ENCODE results near the gene RHO. TPM values are rescaled to one million over a fixed set of nuclear protein-coding genes. Genes with fewer than 3 reads are reported as not detected.

RHO gene
- total and polyA plus RNA-seq, 10 of the 15 experiments (the other 5 are each of a cell fraction or from before 2014, with no cell fraction given), result not detected

DNA sequence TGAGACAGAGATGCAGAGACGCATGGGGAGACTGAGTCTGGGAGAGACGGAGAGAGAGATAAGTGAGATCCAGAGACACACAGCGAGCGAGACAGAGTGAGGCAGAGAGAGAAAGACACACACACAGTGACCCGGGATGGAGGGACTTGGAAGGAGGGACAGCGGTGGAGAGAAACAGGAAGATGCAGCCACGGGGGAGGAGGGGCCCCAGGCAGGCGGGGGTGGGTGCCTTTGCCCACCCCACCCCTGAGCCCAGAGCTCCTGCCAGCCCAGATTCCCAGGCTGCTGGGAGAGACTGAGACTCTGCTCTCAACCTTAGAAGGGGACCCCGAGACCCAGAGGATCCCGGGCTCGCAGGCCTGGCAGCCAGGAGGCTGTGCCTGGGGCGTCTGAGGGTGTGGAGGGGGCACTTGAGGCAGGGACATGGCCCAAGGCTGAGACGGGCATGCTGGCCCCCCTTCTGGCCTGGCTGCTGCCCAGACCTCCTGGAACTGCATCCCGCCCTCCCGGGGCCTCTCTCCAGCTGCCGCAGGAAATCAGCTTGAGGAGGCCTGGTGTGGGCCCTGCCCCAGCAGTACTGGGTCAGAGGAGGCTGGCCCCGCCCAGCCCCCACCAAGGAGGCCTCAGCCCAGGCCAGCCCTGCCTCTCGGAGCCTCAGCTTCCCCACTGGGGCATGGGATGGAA lies 32.6 kb downstream of the RHO start (continued):
- TF ChIP-seq, protein P1, sequence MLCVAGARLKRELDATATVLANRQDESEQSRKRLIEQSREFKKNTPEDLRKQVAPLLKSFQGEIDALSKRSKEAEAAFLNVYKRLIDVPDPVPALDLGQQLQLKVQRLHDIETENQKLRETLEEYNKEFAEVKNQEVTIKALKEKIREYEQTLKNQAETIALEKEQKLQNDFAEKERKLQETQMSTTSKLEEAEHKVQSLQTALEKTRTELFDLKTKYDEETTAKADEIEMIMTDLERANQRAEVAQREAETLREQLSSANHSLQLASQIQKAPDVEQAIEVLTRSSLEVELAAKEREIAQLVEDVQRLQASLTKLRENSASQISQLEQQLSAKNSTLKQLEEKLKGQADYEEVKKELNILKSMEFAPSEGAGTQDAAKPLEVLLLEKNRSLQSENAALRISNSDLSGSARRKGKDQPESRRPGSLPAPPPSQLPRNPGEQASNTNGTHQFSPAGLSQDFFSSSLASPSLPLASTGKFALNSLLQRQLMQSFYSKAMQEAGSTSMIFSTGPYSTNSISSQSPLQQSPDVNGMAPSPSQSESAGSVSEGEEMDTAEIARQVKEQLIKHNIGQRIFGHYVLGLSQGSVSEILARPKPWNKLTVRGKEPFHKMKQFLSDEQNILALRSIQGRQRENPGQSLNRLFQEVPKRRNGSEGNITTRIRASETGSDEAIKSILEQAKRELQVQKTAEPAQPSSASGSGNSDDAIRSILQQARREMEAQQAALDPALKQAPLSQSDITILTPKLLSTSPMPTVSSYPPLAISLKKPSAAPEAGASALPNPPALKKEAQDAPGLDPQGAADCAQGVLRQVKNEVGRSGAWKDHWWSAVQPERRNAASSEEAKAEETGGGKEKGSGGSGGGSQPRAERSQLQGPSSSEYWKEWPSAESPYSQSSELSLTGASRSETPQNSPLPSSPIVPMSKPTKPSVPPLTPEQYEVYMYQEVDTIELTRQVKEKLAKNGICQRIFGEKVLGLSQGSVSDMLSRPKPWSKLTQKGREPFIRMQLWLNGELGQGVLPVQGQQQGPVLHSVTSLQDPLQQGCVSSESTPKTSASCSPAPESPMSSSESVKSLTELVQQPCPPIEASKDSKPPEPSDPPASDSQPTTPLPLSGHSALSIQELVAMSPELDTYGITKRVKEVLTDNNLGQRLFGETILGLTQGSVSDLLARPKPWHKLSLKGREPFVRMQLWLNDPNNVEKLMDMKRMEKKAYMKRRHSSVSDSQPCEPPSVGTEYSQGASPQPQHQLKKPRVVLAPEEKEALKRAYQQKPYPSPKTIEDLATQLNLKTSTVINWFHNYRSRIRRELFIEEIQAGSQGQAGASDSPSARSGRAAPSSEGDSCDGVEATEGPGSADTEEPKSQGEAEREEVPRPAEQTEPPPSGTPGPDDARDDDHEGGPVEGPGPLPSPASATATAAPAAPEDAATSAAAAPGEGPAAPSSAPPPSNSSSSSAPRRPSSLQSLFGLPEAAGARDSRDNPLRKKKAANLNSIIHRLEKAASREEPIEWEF (IDR thresholded peaks at IDR 0.05; ENCODE audit: insufficient replicate concordance, low read depth, low read length), result no peak
- TF ChIP-seq SUZ12 (IDR thresholded peaks at IDR 0.05; ENCODE audit: unreplicated experiment), result no peak
- TF ChIP-seq EP300 (IDR thresholded peaks at IDR 0.05; ENCODE audit: borderline replicate concordance in 1 of 2, control insufficient read depth in 1 of 2, low read depth in 2 of 2, low read length in 2 of 2), result no peak
- no peak for TF ChIP-seq SREBF2 (IDR thresholded peaks at IDR 0.05; ENCODE audit: low read length)

DNA sequence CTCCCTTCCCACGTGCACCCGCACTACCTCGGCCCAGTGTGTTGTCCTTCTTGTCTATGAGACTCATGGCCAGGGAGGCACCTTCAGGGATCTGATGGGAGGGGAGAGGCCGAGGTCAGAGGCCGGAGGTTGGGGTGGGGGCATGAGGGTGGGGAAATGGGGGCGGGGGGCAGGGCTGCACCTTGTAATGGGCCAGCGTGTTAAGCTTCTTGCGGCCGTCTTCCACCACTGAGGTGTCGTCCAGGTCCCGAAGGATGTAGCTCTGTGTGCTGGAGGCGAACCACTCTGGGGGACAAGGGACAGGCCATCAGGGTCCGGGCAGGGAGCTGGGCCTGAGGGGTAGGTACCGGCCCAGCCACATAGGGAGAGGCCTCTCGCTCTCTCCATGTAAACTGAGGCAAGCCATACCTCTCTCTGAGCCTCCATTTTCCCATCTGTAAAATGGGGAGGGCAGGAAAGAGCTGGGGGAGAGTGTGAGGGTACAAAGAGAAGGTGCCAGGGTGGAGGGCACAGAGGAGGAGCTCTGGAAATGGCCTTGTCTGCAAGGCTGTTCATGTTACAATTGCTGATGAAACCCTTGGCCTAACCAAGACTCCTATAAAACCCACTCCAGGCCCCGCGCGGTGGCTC lies 33.3 kb downstream of the RHO start:
- BruUV-seq (replicated peaks), result no TSS peak
- Histone ChIP-seq H2AFZ (ENCODE audit: control insufficient read depth, low read depth, low read length) (no peak overlapping the region), H3K36me3 (ENCODE audit: control insufficient read depth in 2 of 2, insufficient read depth in 2 of 2, low read length in 1 of 2) (no peaks in the 10 kb centered on the region), H3K79me2 (ENCODE audit: control insufficient read depth, insufficient read depth, low read length) (no peaks in the 10 kb centered on the region), H3K9me3 (replicated peaks; ENCODE audit: control insufficient read depth, insufficient read depth, low read length) (no peaks in the 10 kb centered on the region), H3K4me1 (ENCODE audit: control insufficient read depth, insufficient read depth, low read length) (no peaks in the 10 kb centered on the region), H3K4me2 (ENCODE audit: control insufficient read depth, insufficient read depth) (no peak overlapping the region), H3K9ac (ENCODE audit: control insufficient read depth, insufficient read depth, low read length) (no peak overlapping the region), H4K20me1 (ENCODE audit: control insufficient read depth, insufficient read depth) (no peaks in the 10 kb centered on the region), H3K27ac (ENCODE audit: control insufficient read depth, insufficient read depth) (no peak overlapping the region), H3K27me3 (replicated peaks in 1 of 2; ENCODE audit: control insufficient read depth in 2 of 2, insufficient read depth in 2 of 2, low read length in 1 of 2) (no peaks in the 10 kb centered on the region), H3K4me3 (no peak overlapping the region)
- ChIA-PET RAD21 (ENCODE audit: unreplicated experiment) (no interaction called here), SMC1A (ENCODE audit: uncharacterized antibody, unreplicated experiment) (no interaction called here), CTCF (no interaction called here), POLR2A (no interaction called here)
- ATAC-seq (no peak), FAIRE-seq (no peak), DNase-seq (ENCODE audit: low read depth, low spot score) (no peak)
- intact Hi-C loops (cut with micrococcal nuclease; ENCODE audit: unreplicated experiment) (no loop called here), in situ Hi-C loops (cut with MboI) (no loop called here)
- TF ChIP-seq NFYA (IDR thresholded peaks at IDR 0.05; ENCODE audit: borderline replicate concordance, low read depth, low read length), result no peak
- TF ChIP-seq, protein P2, sequence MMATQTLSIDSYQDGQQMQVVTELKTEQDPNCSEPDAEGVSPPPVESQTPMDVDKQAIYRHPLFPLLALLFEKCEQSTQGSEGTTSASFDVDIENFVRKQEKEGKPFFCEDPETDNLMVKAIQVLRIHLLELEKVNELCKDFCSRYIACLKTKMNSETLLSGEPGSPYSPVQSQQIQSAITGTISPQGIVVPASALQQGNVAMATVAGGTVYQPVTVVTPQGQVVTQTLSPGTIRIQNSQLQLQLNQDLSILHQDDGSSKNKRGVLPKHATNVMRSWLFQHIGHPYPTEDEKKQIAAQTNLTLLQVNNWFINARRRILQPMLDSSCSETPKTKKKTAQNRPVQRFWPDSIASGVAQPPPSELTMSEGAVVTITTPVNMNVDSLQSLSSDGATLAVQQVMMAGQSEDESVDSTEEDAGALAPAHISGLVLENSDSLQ (IDR thresholded peaks at IDR 0.05), result no peak
- TF ChIP-seq MEF2B (IDR thresholded peaks at IDR 0.05; ENCODE audit: partially characterized antibody, poor library complexity, severe bottlenecking), result no peak
- no peak for TF ChIP-seq ZZZ3 (IDR thresholded peaks at IDR 0.05; ENCODE audit: control insufficient read depth, insufficient read length, low read depth)
- WGBS (ENCODE audit: insufficient coverage, insufficient replicate concordance, low lambda C conversion rate, missing lambda C conversion rate), result 70% methylated on average over 15 of the region's 18 CpGs

All from GM12878 (cell line).